ENCODE results near the gene CCNK.

- TF ChIP-seq CTCF (IDR thresholded peaks at IDR 0.05; ENCODE audit: low read depth, low read length, poor library complexity, severe bottlenecking): no peak
- no peak for TF ChIP-seq EZH2phosphoT487 (IDR thresholded peaks at IDR 0.05; ENCODE audit: borderline replicate concordance, low read length)
These were observed 16.1 kb downstream of the CCNK start for GRCh38 chr14:99497341-99497740.
